Stimulated activated CD4-positive, alpha-beta T cell treated with anti-CD3 and anti-CD28 coated beads, Interleukin-15, amount 100 ng/mL, for 48 hours (primary cell): ENCODE results near the gene MAD1L1.
"Not testable (repeated sequence)": the region's sequence is repeated elsewhere in the genome, so short reads cannot be mapped to it uniquely, and the experiment has no call there.

Experiments used
- DNase-seq, 2 donors: peaks; one replicate each; pipeline ENCODE4 v3.0.0-alpha.2; 2020; ENCODE audit warnings: low read depth in 2 of 2

Gene MAD1L1

DNA sequence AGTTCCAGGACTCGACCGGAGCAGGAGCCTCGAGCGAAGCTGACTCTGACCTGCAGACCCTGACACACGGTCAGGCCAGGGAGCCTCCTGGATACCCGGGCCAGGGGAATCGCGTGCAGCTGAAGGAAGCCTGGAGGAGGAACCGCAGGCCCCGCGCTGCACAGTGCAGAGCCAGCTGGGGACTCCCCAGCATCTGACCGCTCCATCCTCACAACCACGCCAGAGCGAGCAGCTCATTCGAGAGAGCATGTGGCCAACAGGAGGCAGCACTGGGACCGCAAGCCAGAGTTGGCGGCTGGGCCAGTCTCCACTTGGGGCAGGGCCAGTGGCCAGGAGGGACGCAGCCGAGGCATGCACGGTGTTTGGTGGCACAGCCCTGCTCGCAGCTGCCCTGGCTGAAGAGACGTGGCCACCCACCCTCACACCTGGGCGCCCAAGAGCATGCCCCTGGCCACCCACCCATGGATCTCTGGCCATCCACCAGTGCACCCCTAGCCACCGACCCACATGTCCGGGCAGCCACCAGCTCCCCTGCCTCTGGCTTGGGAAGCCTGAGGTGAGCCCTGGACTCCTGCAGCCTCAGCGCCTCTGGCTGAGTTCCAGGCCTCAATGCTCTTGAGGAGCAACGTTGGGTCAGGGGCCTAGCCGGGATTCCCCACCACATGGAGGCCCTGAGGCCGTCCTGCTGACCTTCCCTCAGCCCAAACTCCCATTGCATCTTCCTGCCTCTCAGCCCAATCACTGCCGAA is 348.7 kb downstream of the MAD1L1 start:
- DNase-seq: no peak

DNA sequence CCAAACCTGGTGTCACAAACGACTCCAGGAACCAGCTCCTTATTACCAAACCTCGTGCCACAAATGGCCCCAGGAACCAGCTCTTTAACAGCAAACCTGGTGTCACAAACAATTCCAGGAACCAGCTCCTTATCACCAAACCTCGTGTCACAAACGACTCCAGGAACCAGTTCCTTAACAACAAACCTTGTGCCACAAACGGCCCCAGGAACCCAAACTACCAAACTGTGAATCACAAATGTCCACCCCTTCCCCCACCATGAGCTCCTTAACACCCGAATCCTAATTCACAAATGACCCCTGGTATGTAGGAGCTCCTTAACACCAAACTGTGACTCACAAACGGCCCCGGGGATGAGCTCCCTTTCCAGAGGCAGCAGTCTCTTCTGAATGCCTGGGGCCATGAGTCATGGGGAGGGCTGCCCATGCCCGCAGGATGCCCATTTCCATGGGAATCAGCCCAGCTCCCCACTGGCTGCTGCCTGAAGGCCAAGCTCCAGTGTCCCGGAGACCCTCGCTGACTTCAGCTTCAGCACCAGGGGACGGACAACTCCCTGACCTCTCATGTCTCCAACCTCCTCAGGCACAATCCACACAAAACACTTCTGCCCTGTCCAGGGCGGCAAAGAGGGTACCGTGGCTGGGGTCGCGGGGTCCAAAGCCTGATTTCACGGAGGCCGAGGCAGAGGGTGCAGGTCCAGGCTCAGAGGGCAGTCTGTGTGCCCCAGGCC is 349.5 kb downstream of the MAD1L1 start:
- DNase-seq: no peak

DNA sequence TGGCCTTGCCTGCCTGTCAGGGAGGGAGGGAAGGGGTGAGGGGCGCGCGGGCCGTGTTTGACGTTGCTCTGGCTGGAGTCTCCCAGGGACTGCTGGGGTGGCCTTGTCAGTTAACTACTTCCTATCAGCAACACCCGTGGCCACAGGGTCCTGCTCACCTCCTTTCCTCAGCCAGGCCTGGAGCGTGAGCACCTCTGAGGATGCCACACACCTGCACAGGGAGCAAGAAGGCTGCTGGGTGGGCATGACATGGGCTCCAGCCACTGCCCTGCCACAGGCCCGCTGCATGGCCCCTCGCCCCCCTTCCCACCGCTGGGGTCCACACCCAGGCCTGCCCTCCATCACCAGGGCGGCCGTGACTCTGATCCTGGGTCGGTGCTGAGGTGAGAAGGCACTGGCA is 350.3 kb downstream of the MAD1L1 start:
- no peak for DNase-seq

DNA sequence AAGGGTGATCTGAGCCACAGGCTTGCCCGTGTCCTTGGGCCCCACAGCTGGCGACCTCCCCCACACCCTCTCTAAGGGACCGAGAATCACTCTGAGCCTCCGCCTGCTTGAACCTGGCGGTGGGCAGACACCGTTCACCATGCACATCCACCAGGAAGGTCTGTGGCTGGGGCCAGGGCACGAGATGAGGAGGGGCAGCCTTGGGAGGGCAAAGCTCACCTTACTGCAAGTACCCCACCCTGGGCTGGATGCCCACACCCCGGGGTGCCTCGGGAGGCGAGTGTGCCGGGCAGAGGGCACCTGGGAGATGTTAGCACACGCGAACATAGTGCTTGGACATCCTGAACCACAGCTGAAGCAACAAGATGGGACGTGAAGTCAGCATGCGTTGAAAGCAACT is 350.8 kb downstream of the MAD1L1 start:
- no peak for DNase-seq

DNA sequence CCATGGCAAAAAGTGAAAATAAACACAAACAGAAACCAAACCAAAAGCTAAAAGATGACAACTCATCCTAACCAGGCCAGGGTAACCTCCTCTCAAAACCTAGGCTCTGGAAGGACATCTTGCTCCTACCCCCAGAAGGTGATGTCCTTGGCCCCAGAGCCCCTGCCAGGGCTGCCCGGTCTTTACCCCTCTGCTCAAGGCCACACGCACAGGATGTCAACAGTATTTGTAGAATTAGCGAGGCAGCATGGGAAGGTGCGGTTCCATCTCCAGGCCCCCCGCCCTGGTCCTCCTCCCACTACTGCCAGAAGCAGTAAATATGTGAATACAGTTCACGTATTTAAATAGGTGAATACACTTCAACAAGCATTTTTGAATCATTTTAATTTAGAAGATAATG is 356.1 kb downstream of the MAD1L1 start:
- DNase-seq: not testable (repeated sequence)

DNA sequence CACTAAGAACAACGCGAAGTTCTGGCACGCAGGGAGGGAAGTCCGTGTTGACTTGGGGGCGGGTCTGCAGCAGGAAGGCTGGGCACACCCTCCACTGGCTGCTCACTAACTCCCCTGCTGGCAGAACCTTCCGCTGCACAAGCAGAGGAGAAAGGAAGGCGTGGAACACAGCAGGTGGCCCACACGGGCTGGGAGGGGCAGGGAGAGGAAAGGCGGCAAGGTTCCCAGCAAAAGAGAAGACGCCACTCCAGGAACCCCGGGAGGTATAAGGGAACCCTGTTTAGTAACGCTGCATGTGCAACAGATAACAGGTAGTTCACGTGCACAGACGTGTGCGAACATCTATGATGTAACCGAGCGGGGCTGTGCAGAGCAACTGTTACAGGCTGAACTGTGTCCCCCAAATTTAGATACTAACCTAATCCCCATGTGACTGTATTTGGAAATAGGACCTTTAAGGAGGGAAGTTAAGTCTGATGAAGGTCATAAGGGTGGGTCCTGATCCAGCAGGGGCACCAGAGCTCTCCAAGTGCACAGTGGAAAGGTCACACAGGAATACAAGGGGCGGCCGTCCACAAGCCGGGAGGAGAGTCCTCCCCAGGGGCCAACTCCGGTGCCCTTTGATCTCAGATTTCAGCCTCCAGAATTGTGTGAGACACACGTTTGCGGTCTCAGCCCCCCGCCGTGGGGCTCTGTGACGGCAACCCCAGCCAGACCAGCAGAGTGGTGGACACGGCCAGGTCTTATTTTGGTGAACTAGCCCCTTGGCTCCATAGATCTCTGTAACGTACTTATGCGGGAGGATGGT is 357.1 kb downstream of the MAD1L1 start:
- not testable (repeated sequence) for DNase-seq

DNA sequence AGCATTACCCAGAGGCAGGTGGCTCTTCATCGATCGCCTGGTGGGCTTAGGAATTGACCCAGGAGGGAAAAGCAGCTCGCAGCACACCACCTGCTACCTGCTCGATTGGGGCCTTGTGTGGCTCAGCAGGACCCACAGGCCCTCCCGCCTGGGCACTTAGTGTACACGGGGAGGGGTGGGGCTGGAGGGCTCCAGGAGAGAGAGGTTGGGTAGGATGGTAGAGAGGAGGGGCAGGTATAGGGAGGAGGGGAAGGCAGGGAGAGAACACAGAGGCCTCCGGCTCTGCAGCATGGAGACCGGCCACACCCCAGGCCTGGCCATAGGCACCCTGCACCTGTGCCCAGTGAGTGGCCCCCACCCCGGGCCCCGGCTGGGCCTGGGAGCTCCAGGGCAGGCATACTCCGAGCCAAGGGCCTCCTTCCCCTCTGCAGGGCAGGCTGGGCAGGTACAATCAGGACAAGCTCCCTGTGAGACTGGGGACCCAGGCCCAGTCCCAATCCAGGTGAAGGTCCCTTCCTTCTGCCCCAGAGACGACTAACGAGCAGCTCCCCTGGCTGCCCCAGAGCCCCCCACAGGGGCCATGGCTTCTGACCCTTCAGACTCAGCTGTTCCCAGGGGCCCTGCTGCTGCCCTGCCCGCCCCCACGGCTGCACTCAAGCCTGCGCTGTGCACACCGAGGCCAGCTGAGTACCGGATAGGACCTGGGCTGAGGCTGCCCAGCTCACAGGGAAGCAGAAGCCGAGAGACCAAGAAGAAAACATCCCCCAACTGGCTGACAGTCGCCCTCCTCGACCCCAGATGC is 358.0 kb downstream of the MAD1L1 start:
- not testable (repeated sequence) for DNase-seq

DNA sequence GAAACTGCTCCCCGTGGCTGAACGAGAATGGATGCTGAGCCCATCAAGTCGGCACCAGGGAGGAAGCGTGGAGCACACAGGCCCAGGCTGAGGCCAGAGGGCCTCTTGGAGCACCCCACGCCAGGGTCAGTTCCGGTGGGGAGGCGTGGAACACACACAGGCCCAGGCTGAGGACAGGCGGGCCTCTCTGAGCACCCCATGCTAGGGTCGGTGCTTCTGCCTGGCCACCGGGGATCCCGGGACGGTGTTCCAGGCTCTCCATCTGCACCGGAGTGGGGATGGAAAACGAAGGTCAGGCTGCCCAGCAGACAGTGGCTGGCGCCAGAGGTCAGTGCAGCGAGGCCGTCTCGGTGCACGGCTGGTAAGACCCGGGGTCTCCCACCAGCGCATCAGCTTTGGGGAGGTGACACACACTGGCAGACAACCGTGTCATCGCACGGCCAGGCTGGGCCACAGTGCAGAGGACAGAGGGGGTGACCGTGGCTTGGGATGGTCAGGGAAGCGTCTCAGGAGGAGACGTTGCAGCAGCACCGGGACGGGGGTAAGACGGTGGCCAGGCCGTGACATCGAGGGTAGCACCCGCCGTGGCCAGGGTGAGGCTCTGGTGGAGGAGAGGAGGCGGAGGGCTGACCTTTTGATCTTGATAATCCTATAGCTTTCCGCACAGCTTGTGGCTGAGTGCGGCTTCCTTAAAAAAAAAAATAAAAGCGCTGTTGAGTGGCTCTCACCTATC is 358.7 kb downstream of the MAD1L1 start:
- DNase-seq: no peak

DNA sequence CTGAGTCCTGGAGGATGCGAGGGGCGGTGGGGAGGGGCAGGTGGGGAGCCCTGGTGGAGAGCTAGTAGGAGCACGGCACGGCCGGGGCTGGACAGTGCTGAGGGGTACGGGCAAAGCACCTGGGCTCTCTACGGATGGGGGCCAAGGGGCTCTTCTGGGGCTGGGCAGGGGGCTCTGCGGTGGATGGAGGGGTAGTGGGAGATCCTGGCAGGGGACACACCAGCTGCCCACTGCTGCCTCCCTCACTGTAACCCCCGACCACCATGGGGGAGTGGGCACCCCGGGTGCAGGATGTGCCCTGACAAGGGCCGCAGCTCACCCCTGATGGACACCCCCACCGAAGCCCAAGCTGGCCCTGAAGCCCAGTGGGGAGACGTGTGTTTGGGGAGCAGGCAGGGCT is 359.3 kb downstream of the MAD1L1 start:
- DNase-seq: no peak

DNA sequence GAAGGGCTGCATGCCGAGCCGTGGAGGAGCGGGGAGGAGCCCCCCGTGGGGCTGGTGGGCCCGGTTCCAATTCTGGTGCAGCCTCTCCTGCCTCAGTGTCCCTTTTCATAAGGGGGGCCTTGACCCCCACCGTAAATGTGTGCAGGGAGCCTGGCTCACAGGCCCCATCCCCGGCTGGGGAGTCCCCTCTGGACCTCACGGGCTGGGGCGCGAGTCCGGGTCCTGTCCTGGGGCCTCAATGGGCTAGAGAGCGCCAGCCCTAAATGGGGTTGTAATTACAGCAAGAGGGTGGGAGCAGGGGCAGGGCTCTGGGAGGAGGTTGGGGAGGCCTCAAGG is 359.7 kb downstream of the MAD1L1 start:
- DNase-seq: no peak

DNA sequence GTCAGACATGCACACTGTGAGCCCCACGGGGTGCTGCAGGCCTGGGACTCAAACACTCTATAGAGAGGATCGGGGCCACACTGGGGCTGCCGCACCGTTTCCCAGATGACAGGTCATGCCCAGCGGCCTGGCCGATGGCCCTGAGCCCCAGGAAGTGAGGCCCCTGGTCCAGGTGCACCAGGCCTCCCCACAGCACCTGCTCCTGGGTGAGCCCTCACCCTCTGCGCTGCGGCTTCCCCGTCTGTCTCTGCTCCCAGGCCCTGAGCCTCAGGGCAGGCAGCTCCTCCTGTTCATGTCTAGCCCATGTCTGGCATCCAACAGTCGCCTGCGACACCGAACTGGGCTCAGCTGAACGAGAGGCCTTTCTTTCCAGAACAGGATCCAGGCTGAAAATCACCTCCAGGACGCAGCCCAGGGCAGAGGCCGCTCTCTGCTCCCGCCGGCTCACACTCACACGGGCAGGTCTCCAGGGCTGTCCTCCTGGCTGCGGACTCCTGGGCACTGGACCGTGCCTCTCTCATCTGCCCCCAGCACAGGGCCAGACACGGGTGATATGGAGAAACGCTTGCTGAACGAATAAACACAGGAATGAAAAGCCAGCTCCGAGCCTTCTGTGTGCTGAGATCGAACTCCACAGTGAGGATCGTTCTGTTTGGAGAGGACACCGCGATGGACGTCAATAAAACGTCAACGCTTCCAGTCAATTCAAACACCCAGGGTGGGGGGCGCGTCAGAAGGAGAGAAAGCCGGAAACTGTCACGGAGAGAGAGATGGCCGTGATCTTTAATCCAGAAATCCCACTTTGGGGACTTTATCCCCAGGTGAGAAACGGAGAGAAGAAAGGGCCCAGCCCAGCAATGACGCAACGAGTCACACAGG is 360.3 kb downstream of the MAD1L1 start:
- no peak for DNase-seq

DNA sequence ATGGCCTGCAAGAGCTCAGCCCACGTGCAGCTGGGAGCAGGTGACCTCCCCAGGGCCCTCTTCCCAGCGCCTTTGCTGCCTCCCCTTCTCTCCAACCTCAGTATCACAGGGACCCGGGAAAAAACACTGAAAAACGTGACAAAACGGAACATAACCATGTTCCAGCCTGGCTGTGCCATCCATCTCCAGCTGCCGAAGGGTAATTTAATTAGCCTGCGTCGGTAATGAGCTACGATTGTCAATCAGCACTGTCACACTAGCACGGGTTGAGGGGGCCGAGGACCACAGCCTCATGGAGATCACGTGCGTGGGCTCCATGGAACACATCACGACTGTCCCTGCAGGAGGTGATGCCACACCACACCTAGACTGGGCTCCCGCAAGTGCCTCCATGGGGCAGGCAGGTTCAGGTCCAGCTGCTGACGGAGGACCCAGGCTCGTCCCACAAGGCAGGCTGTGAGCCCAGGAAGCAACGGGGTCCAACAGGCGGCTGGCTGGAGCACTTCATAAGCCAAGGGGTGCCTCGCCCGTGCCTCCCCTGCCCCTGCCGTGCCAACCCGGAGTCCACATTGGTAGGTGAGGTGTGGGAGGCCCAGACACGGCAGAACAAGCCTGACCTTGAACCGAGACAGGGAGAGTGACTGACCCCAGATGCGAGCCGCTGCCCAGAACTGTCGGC is 363.2 kb downstream of the MAD1L1 start:
- DNase-seq: no peak

DNA sequence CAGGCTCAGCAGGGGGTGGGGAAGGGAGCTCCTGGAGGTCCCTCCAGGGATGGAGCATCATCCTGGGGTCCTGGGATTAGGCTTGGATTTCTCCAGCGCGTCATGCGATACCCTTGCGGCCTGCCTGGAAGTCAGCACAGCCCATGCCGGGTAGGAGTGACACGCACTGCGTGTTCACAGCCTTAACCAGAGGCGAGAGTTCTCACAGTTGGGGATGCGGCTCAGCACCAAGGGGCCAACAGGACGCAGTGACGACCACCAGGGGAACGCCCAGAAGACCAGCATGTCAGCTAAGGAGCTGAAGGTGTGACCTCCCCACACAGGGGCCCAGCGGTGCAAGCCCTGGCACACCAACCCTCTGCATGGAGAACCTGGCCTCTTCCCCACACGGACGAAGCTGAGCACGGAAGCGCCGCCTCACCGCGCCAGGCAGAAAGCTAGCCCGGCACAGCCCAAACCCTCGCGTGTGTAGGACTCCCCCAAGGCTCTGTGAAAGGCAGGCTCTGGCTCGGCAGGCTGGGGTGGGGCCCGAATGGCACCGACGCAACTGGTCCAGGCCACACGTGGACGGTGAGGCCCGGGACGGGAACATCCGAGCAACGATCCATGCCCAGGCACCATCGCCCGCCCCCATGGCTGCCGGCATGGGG is 364.1 kb downstream of the MAD1L1 start:
- no peak for DNase-seq

DNA sequence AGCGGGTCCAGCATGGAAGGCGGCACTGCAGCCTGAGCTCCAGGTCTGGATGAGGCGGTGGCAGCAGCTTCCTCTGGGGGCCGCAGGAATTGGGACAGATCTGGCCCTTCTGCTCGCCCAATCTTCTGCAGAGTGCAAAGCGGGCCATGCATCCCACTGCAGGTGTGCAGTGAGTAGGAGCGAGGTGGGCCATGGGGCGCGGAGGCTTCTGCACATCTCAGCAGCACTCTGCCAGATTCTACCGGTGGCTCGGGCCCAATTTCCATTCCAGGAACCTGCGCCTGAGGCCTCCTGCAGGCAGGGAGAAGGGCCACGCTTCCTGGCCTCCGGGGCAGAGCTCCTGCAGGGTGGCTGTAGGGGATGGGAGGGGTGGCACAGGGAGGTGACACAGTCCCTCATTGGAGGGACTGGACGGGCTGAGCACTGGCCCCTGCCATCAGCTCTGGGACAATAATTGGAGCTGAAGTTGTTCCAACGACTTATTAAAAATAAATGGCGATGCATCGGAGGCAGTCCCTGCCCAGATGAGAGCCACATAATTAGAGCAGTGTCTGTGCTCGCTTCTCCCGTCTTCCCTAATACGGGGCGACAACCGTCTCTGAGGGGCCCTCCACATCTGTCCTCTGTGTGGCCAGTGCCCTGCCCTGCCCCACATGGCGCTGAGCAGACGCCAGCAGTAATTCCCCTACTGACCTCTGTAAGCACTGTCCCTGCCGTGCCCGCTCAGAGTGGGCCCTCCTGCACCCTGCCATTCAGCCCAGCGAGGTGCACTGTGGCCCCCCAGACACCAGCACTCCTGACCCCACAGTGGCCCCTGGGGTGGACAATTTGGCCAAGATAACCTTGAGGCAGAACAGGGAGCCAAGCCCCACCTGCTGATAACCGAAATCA is 365.1 kb downstream of the MAD1L1 start:
- no peak for DNase-seq

DNA sequence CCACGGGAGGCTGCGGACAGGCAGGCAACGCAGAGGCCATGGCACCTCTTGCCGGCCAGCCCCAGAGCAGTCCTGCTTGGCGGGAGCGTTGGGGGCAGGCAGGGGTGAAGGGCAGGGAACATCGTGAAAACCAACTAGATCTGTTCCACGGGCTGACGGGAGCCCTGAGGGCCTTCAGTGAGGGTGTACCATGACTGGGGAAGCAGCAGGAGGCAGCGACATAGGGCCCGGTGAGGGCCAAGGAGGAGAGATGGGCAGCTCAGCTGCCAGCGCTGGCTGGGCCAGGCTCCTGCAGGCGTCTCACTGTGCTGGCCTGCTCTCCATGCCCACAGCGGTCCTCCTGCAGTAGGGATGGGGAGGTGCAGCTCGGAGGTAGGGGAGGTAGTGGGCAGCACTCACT is 366.1 kb downstream of the MAD1L1 start:
- DNase-seq: no peak

DNA sequence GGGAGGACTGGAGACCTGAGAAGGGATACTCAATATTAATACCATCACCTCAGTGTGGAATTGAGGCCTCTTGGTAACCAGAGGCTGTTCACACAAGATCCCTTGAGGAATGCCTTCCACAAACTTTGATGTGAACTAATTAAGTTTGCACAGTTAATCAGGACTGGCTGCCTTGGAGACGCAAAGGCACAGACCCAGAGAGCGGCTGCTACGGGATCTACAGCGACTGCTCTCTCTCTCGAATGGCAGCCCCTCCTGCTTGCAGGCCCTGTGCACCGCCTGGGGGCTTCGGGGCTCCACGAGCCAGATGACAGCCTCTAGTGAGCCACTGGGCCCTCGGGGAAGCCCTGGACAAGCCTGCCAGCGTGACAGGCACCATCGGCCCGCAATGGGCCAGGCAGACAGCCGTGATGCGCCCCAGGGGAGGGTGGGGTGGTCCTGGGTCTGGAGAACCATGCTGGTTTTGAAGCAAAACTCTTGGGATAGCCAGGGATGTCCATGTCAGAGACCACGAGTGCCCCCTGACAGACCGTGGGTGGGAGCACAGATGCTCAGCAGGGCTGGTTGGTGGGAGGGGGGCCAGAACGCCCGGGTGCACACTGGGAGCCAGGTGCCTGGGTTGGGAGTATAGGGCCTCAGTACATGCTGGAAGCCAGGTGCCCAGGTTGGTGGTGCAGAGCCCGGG is 367.0 kb downstream of the MAD1L1 start:
- no peak for DNase-seq

DNA sequence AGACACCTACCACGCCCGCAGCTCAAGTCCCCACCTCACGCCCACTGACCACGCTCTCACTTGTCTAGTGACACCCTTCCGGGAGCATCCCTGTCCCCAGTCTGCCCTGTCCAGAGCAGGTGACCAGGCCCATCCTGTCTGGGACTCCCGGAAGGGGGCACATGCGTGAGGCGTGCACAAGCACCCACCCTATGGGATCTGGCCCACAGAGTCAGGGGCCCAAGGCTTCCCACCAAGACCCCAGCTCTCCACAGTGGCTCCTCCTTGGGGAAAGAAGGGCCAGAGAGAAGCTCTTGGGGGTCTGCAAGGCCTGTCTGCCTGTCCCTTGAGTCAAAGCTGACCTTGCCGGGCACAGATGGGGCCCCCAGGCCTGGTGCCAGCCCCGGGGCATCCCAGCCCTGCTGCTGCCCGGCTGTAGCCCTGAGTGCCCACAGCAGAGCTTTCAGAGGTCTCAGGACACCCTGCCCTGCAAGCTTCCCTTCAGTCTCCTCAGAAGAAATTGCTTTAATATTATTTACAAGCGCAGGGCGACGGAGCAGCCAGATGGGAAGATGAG is 367.7 kb downstream of the MAD1L1 start:
- DNase-seq: no peak
